NCI-H2029 (cell line): ENCODE measurements around the gene PPFIA3.
"Not testable (repeated sequence)": the region's sequence is repeated elsewhere in the genome, so short reads cannot be mapped to it uniquely, and the experiment has no call there.

Experiments
- DNase-seq: peaks from one replicate; lab custom pipeline; 2025; lab: John Stamatoyannopoulos, UW

PPFIA3 gene

DNA sequence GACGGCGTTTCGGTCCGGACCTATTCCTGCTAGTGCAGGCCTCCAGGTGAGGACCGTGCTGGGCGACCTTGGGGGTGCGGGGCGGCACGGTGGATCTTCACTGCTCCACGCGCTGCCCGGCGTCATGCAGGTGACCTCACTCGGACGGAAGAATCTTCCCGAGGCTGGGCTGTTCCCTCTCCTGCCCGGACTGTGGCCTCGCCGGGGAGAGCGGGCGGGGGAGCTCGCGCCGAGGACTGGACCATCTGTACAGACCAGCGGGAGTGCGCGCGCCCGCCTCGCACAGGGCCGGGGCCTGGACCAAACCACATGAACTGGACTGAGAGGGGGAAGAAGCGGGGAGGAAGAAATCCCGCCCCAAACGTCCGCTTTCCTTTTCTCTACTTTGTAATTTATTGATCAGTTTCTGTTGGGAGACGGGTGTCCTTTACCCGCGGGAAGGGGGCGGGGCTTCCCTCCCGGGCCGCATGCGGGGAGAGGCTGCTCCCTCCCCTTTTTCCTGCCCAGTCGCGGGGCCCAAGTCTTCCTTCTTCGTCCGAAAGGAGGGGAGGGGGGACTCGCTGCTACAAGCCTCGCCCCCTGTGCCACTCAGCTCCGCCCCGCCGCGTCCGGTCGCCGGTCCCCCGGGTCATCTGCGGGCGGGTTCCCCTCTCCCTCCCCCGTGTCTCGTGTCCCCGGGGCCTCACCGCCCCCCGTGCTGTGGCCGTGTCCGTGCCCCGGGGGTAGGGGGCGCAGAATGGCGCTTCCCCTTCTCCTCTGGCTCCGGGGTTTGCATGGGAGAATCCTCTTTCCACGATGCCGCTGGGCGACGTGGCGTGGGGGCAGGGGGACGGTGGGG is 31.0 kb downstream of the PPFIA3 start:
- DNase-seq = peak; percentile 92

DNA sequence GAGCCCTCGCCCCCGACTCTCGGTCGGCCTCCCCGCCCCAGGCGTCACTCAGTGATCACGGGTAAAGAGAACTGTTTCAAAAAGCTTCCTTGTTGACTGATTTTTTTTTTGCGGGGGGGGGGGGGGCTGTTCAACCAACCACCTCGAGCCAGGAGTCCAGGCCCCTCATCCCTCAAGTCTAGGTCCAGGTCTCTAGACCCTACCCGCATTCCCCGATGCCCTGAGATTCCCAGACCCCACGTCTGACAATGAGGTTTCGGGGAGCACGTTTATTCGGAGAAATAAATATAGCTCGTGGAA is 31.6 kb downstream of the PPFIA3 start:
- DNase-seq = no peak

DNA sequence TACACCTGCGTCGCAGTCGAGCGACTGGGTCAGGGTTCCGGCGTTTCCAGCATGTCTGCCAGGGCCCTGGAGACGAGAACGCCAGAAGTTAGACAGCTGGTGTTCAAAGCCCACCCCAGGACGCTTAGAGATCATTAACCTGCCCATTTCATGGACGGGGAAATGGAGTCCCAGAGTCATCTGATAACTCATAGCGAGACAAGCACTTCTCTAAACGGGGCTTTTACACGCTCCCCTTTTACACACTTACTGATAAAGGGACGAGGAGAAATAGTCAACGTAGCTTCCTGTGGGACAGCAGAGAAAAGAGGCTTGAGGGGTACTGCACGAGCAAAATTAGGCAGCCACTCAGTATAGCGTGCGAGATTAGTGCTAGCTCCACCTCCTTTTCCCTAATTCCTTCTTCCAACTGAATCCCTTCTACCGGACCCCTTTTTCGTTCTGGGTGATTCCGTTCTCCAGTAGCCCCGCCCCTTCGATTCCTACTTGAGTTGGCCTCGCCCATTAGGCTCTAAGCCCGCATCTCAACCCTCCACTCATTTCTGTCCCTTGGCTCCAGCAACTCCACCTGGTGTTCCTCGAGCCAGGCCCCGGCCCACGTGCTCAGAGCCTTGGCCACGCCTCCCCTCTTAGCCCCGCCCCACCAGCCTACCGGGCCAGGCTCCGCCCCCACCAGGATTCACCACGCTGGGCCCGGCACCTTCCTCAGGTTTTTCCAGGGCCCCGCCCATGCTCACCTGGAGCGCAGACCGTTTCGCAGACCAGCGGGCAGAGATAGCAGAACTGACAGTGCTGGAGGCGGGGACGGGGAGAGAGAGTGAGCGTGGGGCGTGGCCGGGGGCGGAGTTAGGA is 32.1 kb downstream of the PPFIA3 start:
- peak; percentile 97 for DNase-seq

DNA sequence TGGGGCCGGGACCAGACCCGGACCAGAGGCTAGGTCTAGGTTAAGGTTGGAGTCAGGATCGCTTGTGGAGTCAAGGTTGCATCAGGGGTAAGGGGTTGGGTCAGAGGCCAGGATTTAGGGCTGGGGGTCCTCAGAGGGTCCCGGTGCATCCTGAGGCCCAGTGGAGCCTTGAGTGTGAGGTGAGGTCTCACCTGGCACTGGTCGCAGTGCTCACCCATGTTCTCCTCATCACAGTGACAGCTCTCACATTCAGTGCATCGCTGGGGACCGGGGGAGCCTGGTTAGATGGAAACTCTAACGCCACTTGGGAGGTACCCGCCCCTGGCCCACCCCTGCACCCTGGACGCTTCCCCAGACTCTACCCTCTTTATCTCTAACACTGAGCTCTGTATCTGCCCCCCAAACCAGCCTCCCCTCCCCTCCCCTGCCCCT is 32.8 kb downstream of the PPFIA3 start:
- DNase-seq = no peak

DNA sequence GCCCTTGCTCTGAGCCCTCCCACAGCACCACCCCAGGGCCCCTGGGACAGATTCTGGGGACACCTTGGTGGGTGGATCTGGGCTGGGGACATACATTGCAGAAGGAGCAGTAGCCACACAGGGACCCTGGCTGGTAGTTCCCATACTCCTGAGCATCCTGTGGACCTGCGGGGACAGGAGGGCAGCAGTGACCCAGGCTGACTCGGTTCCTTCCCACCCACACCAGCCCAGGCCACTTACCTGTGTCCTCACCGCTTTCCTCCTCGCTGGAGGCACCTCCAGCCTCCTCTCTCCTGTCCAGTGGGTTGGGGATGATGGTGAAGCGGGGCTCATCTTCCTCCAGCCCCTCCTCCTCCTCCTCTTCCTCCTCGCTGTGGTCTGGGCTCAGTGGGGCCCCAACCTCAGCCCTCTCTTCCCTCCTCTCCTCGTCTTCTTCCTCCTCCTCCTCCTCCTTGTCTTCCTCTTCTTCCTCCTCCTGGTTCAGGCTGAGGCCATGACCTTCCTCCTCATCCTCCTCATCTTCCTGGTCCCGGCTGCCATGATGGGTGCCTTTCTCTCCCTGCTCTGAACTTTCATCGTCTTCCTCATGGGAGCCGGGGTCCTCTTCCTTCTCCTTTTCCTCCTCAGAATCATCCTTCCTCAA is 33.9 kb downstream of the PPFIA3 start:
- DNase-seq = no peak

DNA sequence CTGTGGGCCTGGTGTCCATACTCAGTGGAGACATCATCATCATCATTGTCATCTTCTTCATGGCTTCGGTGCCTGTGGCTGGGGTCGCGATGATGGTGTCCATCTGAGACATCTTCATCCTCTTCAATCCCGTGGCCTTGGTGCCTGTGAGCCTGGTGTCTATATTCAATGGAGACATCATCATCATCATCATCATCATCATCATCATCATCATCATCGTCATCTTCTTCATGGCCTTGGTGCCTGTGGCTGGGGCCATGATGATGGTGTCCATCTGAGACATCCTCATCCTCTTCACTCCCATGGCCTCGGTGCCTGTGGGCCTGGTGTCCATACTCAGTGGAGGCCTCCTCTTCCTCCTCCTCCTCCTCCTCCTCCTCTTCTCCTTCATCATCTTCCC is 34.9 kb downstream of the PPFIA3 start:
- DNase-seq = no peak

DNA sequence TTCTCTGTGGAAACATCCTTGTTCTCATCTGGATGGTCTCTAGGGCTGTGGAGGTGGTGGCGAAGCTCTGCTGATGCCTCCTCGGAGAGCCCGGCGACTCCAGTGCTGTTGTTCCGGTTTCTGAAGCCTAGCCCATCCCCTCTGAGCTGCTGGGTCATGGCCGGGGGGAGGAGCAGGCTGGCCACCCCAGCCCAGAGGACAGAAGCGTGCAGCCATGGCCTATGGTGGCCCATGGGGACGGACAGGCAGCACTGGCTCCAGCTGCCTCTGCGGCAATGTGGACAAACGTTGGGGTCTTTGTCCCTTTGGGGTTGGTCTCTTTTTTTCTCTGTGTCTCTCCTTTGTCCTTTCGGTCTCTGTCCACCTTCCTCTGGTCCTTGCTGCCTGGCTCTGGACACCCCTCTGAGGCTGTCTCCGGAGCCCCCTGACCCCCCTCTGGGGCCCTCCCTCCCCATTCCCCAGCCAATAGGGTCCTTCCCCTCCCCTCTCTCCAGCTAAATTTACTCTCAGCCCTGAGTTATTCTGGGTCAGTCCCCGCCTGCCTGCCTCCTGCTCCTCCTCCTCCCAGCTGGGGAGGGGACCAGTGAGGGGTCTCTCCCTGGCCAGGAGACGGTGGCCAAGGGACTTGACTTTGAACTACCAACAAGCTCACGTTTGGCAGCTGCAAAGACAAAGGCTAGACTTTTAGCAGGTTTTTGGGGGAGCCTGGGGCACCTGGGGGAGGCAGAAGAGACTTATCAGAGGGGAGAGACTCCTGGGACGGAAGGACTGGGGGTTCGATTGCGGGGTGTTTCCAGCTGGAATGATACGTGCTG is 35.9 kb downstream of the PPFIA3 start, which contains the start of gene HRC:
HRC (minus strand) TSS at position 392 of the 815 bp plus-strand sequence; CDS start at position 233, 159 bp downstream.
- no peak for DNase-seq

DNA sequence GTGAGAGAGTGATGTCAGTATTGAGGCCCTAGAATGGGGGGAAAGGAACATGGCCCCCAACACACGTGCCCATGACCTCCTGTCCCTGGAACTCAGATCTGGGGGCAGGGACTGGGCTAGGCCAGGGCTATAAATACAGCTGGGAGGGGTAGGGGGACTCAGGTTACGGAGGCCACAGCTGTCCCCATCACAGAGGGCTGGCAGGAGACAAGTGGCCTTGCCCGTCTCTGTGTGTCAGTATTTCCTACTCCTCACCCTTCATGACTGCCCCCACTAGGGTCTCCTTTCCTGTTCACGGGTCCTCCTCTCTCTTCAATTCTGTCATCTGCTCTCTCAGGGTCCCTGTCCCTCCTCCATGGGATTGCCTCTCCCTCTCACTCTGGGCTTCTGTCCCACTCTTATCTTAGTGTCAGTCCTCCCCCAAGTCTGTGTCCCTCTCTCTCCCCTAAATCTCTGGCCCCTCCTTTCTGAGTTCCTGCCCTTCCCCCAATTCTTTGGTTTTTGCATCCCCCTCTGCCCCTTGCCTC is 36.5 kb downstream of the PPFIA3 start:
- no peak for DNase-seq

DNA sequence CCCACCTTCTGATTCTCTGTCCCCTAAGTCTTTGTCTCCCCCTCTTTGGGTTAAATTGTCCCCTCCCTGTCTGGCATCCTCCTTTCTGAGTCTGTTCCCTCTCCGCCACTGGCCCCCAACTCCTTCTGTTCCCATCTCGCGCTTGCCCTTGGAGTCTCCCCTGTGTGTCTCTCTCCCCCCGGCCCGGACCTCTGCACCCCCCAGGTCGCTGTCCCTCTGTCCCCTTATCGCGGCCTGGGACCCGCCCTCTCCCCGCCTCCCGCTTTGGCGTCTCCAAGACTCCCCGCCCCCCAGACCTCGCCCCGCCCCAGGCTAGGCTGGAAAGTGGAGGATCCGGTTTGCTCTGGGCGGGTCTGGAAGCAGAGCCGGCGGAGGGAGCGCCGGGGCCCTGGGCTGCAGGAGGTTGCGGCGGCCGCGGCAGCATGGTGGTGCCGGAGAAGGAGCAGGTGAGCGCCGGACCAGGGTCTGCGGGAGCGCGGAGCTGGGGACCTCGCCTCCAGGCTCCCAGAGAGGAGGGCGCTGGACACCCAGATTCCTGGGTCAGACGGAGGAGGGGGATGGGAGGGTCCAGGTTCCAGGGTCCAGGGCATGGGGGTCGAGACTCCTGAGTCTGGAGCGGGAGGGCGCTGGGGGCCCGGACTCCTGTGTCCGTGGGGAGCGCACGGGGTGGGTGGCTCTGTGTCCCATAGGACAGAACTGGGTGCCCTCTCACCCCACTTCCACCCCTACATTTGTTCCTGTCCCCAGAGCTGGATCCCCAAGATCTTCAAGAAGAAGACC is 38.3 kb downstream of the PPFIA3 start, which contains the start of gene TRPM4:
TRPM4 (plus strand) TSS at position 348 of the 780 bp plus-strand sequence; CDS start at position 423, 75 bp downstream.
- peak; percentile 90 for DNase-seq

DNA sequence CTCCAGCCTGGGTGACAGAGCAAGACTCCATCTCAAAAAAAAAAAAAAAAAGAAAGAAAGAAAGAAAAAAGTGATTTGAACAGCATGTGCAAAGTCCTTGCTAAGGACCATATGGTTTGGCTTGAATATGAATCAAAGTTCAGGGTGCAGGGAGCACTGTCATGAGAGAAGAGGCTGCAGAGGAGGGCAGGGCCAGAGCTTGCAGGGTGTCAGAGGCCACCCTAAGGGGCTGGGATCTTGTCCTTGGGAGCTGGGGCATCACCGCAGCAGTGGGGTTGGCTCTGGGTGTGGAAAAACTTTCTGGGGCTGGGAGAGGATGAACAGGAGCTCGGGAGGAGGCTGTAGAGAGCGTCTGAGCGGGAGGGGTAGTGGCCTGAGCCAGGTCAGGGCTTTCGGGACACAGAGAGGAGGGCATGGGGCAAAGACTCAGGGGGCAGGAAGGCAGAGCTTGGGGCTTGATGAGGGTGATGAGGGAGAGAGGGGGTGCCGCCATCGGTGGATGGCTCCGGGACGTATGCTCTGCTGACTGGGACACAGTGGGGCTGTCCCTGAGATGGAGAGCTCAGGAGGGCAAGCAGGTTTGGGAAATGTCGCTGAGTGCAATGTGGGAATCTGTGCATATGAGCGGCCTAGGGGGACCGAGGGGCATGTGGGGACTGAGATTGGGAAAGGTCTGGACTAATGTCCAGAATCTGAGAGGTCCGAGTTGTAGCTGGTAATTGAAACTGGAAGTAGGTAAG is 41.3 kb downstream of the PPFIA3 start:
- DNase-seq = no peak

DNA sequence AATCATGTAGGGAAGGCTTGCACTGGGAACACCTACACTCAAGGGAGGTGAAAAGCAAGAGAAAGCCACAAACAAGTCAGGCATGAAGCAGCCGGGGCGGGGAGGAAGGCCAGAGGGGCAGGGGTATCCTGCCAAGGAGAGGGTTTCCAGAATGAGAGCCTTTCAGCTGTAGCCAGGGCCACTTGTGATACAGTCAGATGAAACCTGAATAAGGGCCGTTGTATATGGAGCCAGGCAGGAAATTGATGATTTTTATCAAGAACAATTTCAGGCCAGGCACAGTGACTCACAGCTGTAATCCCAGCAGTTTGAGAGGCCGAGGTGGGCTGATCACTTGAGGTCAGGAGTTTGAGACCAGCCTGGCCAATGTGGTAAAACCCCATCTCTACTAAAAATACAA is 42.6 kb downstream of the PPFIA3 start:
- no peak for DNase-seq

DNA sequence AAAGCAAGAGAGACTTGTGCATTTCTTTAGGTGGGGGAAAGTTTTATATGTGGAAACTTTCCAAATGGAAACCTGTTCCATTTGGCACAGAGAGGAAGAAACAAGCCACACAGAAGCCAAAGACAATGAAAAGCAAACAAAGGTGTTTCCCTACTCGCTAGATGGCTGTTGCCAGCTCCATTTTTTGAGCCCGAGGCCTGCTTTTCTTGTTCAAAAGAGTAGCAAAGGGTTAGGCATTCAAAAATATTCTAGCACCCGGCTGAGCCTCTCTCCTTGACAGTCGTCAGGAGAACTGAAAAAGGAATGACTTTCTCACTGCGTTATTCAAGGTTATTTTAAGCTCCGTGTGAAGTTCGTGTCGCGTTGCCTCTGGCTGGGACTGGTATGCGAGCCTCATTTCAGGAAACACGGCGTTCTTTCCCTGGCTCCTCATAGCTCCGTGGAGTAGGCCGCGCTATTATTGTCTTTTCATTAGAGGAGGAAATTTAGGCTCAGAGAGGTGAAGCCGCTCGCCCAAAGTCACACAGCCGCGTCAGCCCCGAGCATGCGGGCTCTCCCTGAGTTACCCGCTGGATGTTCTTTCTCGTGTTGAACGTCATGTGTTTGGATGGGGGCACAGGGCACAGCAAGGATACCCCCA is 45.9 kb downstream of the PPFIA3 start:
- DNase-seq = no peak

DNA sequence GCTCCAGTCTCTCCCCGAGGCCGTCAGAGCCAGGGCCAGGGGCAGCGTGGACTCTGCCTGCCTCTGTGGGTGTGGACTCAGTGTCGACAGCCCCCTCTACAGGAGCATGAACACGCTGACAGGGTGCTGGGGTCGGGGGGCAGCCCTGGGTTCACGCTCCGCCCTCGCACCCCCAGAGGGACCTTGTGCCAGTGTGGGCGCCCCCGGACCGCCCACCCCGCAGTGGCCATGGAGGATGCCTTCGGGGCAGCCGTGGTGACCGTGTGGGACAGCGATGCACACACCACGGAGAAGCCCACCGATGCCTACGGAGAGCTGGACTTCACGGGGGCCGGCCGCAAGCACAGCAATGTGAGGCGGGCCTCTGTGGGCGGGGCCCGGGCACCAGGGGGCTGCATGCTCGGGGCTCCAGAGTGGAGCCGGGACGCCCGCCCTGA is 46.5 kb downstream of the PPFIA3 start:
- no peak for DNase-seq

DNA sequence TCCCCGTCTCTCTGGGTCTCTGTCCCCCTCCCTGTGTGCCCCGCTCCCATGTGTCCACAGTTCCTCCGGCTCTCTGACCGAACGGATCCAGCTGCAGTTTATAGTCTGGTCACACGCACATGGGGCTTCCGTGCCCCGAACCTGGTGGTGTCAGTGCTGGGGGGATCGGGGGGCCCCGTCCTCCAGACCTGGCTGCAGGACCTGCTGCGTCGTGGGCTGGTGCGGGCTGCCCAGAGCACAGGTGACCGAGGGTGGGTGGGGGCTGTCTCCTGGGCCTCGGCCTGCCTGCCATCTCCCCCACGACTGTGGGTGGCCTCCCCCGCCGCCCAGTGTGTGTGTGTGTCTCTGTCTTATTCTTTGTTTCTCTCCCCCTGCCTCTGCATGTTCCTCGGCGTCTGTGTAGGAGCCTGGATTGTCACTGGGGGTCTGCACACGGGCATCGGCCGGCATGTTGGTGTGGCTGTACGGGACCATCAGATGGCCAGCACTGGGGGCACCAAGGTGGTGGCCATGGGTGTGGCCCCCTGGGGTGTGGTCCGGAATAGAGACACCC is 48.6 kb downstream of the PPFIA3 start:
- no peak for DNase-seq

DNA sequence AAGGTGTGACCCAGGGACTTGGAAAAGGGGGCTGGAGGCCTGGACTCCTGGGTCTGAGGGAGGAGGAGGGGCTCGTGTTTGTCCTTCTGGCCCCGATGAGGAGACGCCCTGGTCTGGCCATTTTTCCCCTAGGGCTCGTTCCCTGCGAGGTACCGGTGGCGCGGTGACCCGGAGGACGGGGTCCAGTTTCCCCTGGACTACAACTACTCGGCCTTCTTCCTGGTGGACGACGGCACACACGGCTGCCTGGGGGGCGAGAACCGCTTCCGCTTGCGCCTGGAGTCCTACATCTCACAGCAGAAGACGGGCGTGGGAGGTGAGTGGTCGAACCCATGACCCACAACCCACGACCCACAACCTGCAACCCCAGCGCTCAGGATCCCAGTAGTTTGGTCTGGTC is 49.1 kb downstream of the PPFIA3 start:
- no peak for DNase-seq

DNA sequence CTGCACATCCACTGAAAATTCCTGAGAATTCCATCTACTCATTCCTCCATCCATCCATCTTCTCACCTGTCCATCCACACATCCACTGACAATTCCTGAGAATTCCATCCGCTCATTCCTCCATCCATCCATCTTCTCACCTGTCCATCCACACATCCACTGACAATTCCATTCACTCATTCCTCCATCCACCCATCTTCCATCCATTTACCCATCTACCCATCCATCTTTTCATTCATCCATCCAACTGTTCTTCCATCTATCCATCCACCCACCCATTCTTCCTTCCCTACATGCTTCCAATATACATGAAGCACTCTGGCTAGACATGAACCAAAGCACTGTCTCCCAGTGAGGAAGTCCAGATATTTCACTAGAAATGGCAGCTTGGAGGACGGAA is 53.9 kb downstream of the PPFIA3 start:
- no peak for DNase-seq

DNA sequence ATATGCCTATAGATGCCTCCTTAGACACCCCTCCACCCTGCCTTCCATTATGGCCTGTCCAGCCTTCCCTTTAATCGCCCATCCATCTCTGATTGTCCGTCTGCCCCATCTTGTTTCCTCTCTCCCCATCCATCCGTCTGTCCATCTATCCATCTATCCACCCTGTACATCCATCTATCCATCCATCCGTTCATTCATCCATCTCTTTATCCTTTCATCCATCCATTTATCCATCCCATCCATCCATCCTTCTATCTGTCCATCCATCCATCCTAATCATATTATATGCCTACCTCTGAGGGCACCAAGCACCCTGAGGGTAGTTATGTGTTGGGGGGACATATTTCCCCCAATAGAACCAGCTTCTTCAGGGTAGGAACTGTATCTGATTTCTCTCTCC is 61.3 kb downstream of the PPFIA3 start:
- DNase-seq = no peak

DNA sequence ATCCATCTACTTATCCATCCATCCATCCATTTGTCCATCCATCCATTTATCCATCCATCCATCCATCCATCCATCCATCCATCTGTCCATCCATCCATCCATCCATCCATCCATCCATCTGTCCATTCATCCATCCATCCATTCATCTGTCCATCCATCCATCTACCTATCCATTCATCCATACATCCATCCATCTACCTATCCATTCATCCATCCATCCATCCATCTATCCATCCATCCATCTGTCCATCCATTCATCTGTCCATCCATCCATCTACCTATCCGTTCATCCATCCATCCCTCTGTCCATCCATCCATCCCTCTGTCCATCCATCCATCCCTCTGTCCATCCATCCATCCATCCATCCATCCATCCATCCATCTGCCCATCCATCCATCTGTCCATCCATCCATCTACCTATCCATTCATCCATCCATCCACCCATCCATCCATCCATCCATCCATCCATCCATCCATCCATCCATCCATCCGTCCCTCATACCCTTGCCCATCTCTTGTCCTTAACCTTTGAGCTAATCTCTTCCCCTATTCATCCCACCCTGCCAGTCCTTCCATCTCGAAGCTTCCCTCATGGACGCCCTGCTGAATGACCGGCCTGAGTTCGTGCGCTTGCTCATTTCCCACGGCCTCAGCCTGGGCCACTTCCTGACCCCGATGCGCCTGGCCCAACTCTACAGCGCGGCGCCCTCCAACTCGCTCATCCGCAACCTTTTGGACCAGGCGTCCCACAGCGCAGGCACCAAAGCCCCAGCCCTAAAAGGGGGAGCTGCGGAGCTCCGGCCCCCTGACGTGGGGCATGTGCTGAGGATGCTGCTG is 62.9 kb downstream of the PPFIA3 start:
- DNase-seq = not testable (repeated sequence)
